Cardiac fibroblast (primary cell): ENCODE results near the gene C2CD4C.
"Not testable (repeated sequence)": the region's sequence is repeated elsewhere in the genome, so short reads cannot be mapped to it uniquely, and the experiment has no call there.

Experiments used
- DNase-seq, 2 donors: peaks; one replicate each; pipeline versions ENCODE4 v3.0.0 to v3.0.0-alpha.2; 2010; ENCODE audit warnings: low read depth in 2 of 2
- H3K4me3 ChIP-seq, 2 donors: replicated peaks in 1 of 2; 1 replicate in 1 of 2; 2 replicates in 1 of 2; pipeline ENCODE4 v1.5.1; 2011; ENCODE audit warnings: low read depth in 2 of 2, low read length in 2 of 2, mild to moderate bottlenecking in 2 of 2, moderate library complexity in 1 of 2
- CTCF ChIP-seq: IDR thresholded peaks from one replicate; pipeline ENCODE4 v1.5.1; 2011; ENCODE audit warnings: low read depth, mild to moderate bottlenecking, low read length, inconsistent platforms

Gene C2CD4C

GRCh38 chr19:398719-399118, 10.2 kb downstream of the C2CD4C start:
- DNase-seq, result no peak
- H3K4me3 ChIP-seq, result no peak overlapping the region
- TF ChIP-seq CTCF, result no peak

- no peak for DNase-seq
- H3K4me3 ChIP-seq, result no peak overlapping the region
- TF ChIP-seq CTCF, result no peak
Observed at GRCh38 chr19:397941-398706, 10.8 kb downstream of the C2CD4C start.

- H3K4me3 ChIP-seq, result no peak overlapping the region
- TF ChIP-seq CTCF, result no peak
- DNase-seq, result no peak
Observed at GRCh38 chr19:397321-397720, 11.6 kb downstream of the C2CD4C start.

- TF ChIP-seq CTCF, result no peak
- no peak for DNase-seq
- no peak overlapping the region for H3K4me3 ChIP-seq
Observed at GRCh38 chr19:395467-395866, 13.5 kb downstream of the C2CD4C start.

GRCh38 chr19:394857-395256, 14.1 kb downstream of the C2CD4C start:
- DNase-seq, H3K4me3 ChIP-seq: not testable (repeated sequence)

GRCh38 chr19:393560-393959, 15.4 kb downstream of the C2CD4C start:
- not testable (repeated sequence) for DNase-seq, H3K4me3 ChIP-seq

GRCh38 chr19:392375-392970, 16.5 kb downstream of the C2CD4C start:
- H3K4me3 ChIP-seq, result no peak overlapping the region
- no peak for TF ChIP-seq CTCF
- no peak for DNase-seq
